Right atrium auricular region (tissue), 2 donors: ENCODE measurements around the gene SLCO2A1. TPM values are rescaled to one million over a fixed set of nuclear protein-coding genes. Genes with fewer than 3 reads are reported as not detected.

Experiments
- DNase-seq: peaks from one replicate; pipeline ENCODE4 v3.0.0-alpha.2; 2019; ENCODE audit warnings: low spot score
- H3K27ac ChIP-seq, 2 donors: fragments of 200-600 bp; sonication (generic); 1 replicate in 1 of 2; 2 replicates in 1 of 2; pipeline ENCODE4 v1.5.1; 2016 to 2019
- H3K27me3 ChIP-seq, 2 donors: fragments of 200-600 bp; sonication (generic); one replicate each; pipeline versions ENCODE4 v1.5.1 to v1.6.0; 2017 to 2019
- H3K36me3 ChIP-seq: fragments of 200-600 bp; sonication (generic); one replicate; pipeline ENCODE4 v1.5.1; 2016
- H3K4me1 ChIP-seq, 2 donors: fragments of 200-600 bp; sonication (generic); one replicate each; pipeline versions ENCODE4 v1.5.1 to v1.6.0; 2017 to 2019
- H3K4me3 ChIP-seq, 2 donors: fragments of 200-600 bp; sonication (generic); 1 replicate in 1 of 2; 2 replicates in 1 of 2; pipeline ENCODE4 v1.5.1; 2017 to 2019; ENCODE audit warnings: mild to moderate bottlenecking in 1 of 2, moderate library complexity in 1 of 2
- H3K9me3 ChIP-seq, 2 donors: fragments of 200-600 bp; sonication (generic); one replicate each; pipeline ENCODE4 v1.5.1; 2019
- CTCF ChIP-seq, 2 donors: fragments of 200-600 bp; sonication (generic); IDR thresholded peaks; one replicate each; pipeline ENCODE4 v1.5.1; 2019; ENCODE audit warnings: antibody characterized with exemption in 2 of 2
- total RNA-seq, 2 donors: library from RNA; depleted of rRNA; stranded (reverse); fragments of >200 nt; gene quantifications; one replicate each; pipeline ENCODE4 v1.1.0, GENCODE V29; 2016

The SLCO2A1 gene
- total RNA-seq, 2 donors from 2014 or later = 15.1 to 36.4 TPM

GRCh38 chr3:133887803-133888703, 141.7 kb downstream of the SLCO2A1 start:
- TF ChIP-seq CTCF (IDR thresholded peaks at IDR 0.05) = no peak
- DNase-seq = peak; percentile 52

GRCh38 chr3:133887074-133887802, 142.5 kb downstream of the SLCO2A1 start:
- peak; percentile 16 for DNase-seq
- no peak overlapping the region for H3K27ac ChIP-seq
- H3K36me3 ChIP-seq = no peaks in the 10 kb centered on the region
- H3K27me3 ChIP-seq = no peaks in the 10 kb centered on the region
- no peak overlapping the region for H3K4me3 ChIP-seq
- no peaks in the 10 kb centered on the region for H3K9me3 ChIP-seq
- TF ChIP-seq CTCF (IDR thresholded peaks at IDR 0.05) = no peak
- H3K4me1 ChIP-seq = peaks cover 0 to 32% of the 10 kb centered on the region in 2 donors

More at GRCh38 chr3:133887803-133888703, 141.7 kb downstream of the SLCO2A1 start:
- H3K36me3 ChIP-seq = no peaks in the 10 kb centered on the region
- H3K9me3 ChIP-seq = no peaks in the 10 kb centered on the region
- H3K4me3 ChIP-seq = no peak overlapping the region
- no peaks in the 10 kb centered on the region for H3K27me3 ChIP-seq
- peaks cover 0 to 39% of the 10 kb centered on the region in 2 donors for H3K4me1 ChIP-seq
- H3K27ac ChIP-seq = no peak overlapping the region

GRCh38 chr3:133886031-133886722, 143.5 kb downstream of the SLCO2A1 start:
- no peaks in the 10 kb centered on the region for H3K27me3 ChIP-seq
- H3K27ac ChIP-seq = no peak overlapping the region
- peaks cover 0 to 24% of the 10 kb centered on the region in 2 donors for H3K4me1 ChIP-seq
- no peaks in the 10 kb centered on the region for H3K36me3 ChIP-seq
- H3K4me3 ChIP-seq = no peak overlapping the region
- no peaks in the 10 kb centered on the region for H3K9me3 ChIP-seq
- peak; percentile 7 for DNase-seq
- no peak for TF ChIP-seq CTCF (IDR thresholded peaks at IDR 0.05)

GRCh38 chr3:133884887-133885711, 144.6 kb downstream of the SLCO2A1 start:
- no peak for TF ChIP-seq CTCF (IDR thresholded peaks at IDR 0.05)
- H3K9me3 ChIP-seq = no peaks in the 10 kb centered on the region
- peak; percentile 53 for DNase-seq
- no peaks in the 10 kb centered on the region for H3K36me3 ChIP-seq
- peaks cover 0 to 24% of the 10 kb centered on the region in 2 donors for H3K4me1 ChIP-seq
- H3K4me3 ChIP-seq = no peak overlapping the region
- H3K27me3 ChIP-seq = no peaks in the 10 kb centered on the region
- no peak overlapping the region for H3K27ac ChIP-seq
